NCI-H1694 treated with DMSO at 0.1 percent for 48 hours (cell line): Measurements from ENCODE around the gene STK10.

Source experiments
- DNase-seq: peaks from one replicate; lab custom pipeline; 2025; lab: John Stamatoyannopoulos, UW

STK10 gene

GRCh38 chr5:172086194-172086975, 101.6 kb downstream of the STK10 start:
- DNase-seq: no peak

- DNase-seq: no peak
These were observed 102.3 kb downstream of the STK10 start for GRCh38 chr5:172085738-172086137.

- no peak for DNase-seq
These were observed 105.8 kb downstream of the STK10 start for GRCh38 chr5:172082180-172082579.

GRCh38 chr5:172079876-172080275, 108.1 kb downstream of the STK10 start:
- no peak for DNase-seq

DNA sequence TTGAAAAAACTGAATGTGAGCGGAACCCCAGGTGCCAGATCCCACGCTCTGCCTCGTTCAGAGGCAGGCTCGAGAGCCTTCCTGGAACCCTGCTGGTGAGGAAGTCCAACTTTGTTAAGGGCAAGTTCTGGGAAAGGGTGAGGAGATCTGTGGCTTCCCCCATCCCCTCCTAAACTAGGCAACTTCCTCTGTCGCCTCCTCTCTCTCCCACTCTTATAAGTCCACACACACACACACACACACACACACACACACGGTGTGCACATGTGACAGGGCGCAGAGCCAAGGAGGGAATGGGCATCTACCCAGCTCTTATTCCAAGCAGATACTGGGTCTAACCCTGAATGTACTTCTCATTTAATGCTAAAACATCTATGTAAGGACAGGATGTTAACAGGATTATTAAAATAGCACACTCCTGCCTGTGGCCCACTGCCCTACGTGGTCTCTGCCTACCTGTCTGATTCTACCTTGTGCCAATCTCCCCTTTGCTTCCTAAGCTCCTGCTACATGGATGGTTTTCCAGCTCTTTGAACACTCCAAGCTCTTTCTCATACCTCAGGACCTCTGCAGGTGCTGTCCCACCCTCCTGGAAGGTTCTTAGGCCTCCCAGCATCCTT, 109.2 kb downstream of the STK10 start:
- no peak for DNase-seq

- DNase-seq: no peak
These were observed 110.2 kb downstream of the STK10 start for GRCh38 chr5:172077664-172078425.

- no peak for DNase-seq
These were observed 111.2 kb downstream of the STK10 start for GRCh38 chr5:172076761-172077244.

GRCh38 chr5:172075656-172076055, 112.4 kb downstream of the STK10 start:
- no peak for DNase-seq

DNA sequence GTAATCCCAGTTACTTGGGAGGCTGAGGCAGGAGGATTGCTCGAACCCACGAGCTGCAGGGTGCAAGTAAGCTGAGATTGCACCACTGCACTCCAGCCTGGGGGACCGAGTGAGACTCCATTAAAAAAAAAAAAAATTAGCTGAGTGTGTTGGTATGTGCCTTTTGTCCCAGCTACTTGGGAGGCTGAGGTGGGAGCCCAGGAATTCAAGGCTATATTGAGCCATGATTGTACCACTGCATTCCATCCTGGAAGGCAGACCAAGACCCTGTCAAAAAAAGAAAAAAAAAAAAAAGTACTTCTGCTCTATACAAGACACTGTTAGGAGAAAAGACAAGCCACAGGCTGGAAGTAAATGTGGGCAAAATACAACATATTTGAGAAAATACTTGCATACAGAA, 113.1 kb downstream of the STK10 start:
- DNase-seq: no peak

- DNase-seq: no peak
These were observed 116.6 kb downstream of the STK10 start for GRCh38 chr5:172071309-172071875.

- DNase-seq: no peak
These were observed 122.5 kb downstream of the STK10 start for GRCh38 chr5:172065431-172066065.

- no peak for DNase-seq
These were observed 123.3 kb downstream of the STK10 start for GRCh38 chr5:172064766-172065165.

DNA sequence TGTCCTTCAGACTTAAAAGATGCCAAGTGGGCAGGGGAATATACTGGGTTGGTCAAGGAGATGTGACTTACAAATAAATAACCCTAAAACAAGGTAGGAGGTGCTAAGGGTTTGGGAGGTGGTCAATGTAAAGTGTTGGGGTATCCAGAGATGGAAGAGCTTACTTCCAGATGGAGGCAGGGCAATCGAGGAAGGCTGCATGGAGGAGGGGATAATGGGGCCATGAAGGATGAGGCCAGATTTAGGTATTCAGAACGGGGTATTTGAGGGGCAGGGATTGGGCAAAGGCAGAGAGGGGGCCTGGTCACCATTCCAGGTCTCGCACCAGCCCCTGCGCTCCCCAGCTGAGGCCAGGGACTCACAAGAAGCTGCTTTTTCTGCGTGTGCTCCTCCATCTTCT, 123.7 kb downstream of the STK10 start:
- DNase-seq: no peak

- no peak for DNase-seq
These were observed 124.4 kb downstream of the STK10 start for GRCh38 chr5:172063463-172064235.

DNA sequence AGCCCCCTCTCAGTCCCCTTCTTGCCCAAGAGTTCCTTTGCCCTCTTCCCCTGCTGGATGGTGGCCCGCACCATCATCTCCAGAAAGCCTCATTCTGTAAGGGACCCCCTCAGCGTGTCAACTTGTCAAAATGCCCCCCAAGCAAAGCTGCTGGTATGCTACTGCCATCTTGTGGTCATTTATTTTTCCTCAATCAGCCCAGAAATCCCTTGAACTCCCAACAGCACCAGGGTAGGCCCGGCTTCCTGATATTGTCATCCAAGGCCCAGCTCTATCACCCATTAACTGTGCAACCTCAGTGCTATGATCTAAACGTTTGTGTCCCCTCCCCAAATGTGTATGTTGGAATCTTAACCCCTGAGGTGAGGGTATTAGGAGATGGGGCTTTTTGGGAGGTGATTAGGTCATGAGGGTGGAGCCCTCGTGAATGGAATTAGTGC, 128.3 kb downstream of the STK10 start:
- no peak for DNase-seq

GRCh38 chr5:172058088-172058487, 129.9 kb downstream of the STK10 start:
- no peak for DNase-seq

DNA sequence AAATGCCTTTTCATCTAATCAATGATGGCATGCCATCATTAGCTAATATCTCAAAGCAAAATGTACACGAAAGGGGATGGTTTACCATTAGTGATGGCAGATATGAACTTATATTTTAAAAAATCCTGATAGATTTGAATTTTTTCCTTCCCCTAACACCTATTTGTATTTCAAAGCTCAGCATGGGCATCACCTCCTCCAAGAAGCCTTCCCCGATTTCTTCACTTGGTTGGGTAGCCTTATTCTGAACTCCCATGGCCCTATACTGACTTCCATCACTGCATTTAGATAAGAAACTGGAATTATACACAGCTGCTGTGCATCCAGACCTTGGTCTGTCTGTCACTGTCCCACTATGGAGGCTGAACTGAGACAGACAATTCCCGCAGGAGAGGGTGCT, 132.0 kb downstream of the STK10 start:
- no peak for DNase-seq

GRCh38 chr5:172055421-172055820, 132.6 kb downstream of the STK10 start:
- DNase-seq: no peak

- no peak for DNase-seq
These were observed 133.3 kb downstream of the STK10 start for GRCh38 chr5:172054611-172055153.

GRCh38 chr5:172052450-172053236, 135.4 kb downstream of the STK10 start:
- no peak for DNase-seq
